SH-SY5Y (cell line): ENCODE results near the gene TBCA.

Experiments
- GATA2 ChIP-seq: IDR thresholded peaks from 2 replicates; pipeline ENCODE4 v1.6.1; 2011; ENCODE audit warnings: mild to moderate bottlenecking, low read depth, low read length
- GATA3 ChIP-seq: IDR thresholded peaks from 2 replicates; pipeline ENCODE4 v1.6.1; 2011; ENCODE audit warnings: low read depth, mild to moderate bottlenecking, low read length, moderate library complexity

The TBCA gene

DNA sequence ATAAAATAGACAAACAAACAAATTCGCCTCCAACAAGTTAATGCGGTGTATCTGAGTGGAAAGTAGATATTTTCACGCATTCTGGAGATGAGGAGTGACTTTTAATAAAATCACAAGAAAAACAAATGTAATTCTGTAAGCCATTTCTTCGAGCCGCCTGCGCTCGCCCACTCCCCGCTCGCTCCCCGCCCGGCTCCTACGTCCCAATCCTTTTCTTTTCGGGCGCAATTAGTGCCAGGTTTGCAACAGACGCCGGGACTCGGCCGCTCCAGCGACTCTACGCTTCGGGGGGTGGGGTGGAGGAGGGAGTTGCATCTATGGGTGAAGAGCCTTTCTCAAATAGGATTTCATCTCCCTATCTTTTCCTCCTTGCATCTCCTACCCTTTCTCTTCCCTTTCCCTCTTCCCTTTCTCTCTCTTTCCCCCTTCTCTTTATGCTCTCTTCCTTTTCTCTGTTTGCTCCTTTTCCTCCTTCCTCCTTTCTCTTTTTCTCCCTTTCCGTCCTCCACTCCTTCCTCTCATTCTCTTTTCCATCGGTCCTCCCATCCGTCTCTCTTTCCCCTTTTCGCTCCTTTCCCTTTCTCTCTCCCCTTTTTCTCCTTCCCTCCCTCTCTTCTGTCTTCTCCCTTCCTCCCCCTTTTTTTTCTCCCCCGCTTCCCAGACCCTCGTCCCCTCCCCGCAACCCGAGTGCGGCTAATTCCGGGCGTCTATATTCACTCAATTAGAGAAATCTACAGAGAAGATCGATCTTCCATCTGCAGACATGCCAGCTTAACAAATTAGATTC is 131.6 kb downstream of the TBCA start:
- TF ChIP-seq GATA2, result no peak
- no peak for TF ChIP-seq GATA3

DNA sequence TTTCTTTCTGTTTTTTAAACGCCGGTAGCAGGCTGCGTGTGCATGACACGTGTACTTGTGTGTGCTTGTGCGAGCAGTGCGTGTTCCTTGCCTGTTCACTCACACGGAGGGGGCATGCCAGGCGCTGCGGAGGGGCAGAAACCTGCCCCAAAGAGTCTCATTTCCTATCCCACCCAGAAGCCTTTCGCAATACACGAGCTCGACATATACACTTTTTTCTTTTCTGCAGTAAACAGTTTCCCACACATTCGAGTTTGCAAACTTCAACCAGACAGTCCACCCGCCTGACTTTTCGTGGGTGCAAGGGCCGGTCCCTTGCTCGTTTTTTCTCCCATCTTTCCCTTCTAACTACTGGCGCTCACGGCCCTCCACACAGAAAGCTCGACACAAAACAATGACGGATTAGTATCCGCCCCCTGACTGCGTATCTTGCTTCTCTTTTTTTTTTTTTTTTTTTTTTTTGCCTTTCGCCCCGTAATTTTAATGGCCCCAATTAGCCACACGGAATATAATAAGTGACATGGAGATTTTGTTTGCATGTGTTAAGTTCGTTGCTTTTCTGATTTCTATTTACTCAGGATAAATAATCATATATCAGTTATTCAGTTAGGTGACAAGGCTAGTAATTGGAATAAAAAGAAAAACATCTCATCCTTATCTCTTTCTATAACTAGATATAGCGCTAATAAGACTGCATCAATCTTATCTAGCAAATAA is 132.3 kb downstream of the TBCA start:
- TF ChIP-seq GATA2, result no peak
- TF ChIP-seq GATA3, result no peak

DNA sequence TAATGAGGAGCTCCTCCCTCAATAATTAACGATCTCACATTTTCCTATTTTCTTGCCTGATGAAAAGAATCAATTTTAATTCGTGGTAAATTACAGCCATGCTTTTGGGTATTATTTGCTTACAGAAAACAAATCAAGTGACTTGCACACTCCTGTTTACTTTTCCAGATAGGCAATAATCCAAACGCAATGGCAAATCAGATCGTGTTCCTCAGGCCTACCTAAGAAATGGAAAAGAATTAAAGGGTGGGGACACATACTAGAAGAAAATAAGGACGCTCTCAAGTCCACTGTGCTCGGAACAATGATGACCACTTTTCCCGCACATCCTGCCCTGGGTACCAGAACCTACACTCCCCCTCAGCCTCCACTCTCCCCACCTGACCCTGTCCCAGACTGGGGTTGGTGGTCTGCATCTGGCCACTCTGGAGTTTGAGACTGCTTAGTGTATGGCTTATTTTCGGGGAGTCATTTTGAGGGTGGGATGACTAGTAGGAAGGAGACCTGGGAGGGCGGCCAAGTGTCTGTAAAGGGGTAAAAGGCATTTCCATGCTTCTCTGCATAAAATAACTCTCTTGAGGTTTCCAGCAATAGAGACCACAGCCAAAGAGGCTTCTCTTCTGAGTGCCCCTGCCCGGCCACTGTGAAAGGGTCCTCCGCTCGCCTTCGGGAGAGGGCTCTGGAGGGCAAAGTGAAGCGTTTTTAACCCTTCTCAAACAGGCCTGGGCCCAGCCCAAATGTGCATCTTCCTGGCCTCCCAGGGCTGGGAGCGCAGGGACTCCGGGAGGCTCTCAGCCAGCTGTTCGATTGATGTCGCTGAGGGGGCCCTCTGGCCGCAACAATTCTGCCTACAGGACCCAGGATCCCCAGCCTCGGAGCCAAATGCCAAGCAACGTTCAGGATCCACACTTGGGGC is 133.1 kb downstream of the TBCA start:
- TF ChIP-seq GATA2 (no peak), GATA3 (no peak)

DNA sequence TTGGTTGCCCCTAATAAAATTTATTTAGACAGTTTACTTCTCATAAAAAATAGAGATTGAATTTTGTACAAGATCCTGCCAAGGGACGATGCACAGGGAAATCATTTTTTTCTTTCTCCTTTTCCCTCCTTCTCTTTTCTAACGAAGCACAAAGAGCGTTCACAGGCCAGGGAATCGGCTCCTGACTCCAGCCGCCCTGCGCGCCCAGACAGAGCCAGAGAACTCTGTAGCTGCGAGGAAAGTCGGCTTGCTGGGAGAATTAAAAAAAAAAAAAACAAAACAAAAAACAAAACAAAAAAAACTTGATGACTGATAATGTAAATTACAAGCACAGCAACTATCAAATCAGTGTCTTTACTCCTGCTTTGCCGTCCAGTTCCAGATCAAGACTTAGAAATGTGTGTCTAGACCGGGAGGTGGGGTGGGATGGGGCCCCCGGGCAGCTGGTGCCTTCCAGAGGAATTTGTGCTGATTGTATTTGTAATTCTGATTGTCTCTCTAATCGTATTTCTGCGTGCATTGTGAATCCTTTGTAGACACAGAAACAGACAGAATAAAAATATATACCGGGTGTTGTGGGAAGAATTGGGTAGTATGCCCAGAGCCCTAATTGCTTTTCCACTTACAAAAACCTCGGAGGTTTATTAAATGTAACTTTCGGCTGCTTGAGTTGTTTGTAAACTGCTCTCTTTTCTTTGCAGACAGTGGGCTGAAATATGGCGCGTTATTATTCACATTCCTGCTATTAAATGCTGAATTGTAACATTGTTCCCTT is 134.0 kb downstream of the TBCA start:
- no peak for TF ChIP-seq GATA3

DNA sequence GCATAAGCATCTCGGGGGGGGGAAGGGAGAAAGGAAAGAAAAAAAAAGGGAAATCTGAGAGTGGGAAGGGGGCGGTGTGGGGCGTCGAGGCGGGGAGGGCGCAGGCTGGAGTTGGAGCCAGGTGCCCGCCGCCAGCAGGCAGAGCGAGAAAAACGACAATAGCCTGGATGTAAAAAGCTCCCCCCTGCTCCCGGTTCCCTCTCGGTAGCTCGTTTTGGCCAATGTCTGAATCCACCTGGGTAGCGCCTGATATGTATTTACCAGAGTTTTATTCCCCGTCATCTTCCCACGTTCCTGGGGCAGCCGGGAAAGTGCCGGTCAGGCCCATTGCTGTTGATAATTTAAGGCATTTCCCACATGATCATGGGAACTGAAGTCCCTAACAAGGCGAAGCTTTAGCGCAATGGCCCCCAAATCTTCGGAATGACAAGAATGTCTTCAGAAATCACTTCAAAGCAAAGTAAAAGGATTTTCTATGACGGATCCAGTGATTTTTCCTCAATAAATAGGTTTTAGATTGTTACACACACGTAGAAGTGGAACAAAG is 134.7 kb downstream of the TBCA start:
- TF ChIP-seq GATA2, result no peak
- TF ChIP-seq GATA3, result no peak
